ENCODE data around the gene CAPRIN1.
"Not testable (repeated sequence)": the region's sequence is repeated elsewhere in the genome, so short reads cannot be mapped to it uniquely, and the experiment has no call there.

The CAPRIN1 gene

DNA sequence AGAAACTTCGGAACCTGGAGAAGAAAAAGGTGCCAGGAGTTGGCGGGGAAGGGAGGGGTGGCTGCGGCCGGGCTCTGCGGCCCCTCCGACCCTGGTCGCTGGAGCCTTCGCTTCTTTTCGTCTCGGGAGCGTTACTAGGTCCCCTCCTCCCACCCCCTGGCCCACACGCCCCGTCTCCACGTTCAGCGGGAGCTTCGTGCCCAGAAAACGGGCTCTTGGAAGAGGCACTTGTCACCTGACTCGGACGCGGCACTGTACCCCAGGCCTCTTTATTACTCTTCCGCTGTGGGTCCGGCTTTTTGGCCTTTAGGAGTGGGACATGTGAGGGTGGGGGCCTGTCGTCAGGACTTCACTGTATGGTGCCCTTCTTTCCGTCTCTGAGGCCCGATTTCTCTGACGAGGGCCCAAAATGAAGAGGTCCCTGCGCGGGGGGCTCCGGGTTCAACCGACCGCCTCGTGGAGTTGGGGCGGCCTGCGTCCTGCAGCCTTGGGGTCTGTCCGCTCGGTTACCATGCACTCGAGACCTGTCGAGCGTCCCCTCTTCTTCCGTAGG lies 1.2 kb downstream of the CAPRIN1 start:
- no peak for DNase-seq

- DNase-seq = peak; percentile 42 to 56
Observed at GRCh38 chr11:34053161-34053686, 1.7 kb downstream of the CAPRIN1 start.

GRCh38 chr11:34054351-34054750 lies 2.8 kb downstream of the CAPRIN1 start:
- DNase-seq = not testable (repeated sequence)

- DNase-seq = no peak
Observed at GRCh38 chr11:34055218-34056000, 3.9 kb downstream of the CAPRIN1 start.

- no peak for DNase-seq
Observed at GRCh38 chr11:34056672-34057071, 5.1 kb downstream of the CAPRIN1 start.

GRCh38 chr11:34063061-34063795 lies 11.7 kb downstream of the CAPRIN1 start:
- no peak for DNase-seq

DNA sequence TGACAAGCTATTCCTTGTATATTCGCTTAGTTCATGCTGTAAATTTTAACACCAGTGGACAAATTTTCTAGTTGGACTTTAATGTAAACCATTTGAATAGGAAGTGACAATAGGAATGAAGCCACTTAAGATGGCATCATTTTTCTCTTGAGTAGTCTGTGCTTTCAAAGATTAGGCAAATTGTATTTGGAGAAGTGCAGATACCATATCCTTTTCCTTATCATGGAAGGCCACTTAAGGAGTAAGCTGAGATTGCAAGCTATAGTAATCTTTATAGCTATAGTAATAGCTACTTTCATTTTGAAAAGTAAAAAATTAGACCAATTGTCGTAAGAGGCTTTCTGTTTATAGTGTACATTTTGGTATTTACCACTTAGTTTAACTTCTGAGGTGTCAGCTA lies 12.8 kb downstream of the CAPRIN1 start:
- no peak for DNase-seq

GRCh38 chr11:34065505-34066203 lies 14.1 kb downstream of the CAPRIN1 start:
- DNase-seq = no peak

DNA sequence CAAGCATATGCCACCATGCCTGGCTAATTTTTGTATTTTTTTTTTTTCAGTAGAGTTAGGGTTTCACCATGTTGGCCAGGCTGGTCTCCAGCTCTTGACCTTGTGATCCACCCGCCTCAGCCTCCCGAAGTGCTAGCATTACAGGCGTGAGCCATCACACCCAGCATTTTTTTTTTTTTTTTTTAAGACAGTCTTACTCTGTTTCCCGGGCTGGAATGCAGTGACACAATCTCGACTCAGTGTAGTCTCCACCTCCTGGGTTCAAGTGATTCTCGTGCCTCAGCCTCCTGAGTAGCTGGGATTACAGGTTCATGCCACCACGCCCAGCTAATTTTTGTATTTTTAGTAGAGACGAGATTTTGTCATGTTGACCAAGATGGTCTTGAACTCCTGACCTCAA lies 15.2 kb downstream of the CAPRIN1 start:
- DNase-seq = not testable (repeated sequence)

DNA sequence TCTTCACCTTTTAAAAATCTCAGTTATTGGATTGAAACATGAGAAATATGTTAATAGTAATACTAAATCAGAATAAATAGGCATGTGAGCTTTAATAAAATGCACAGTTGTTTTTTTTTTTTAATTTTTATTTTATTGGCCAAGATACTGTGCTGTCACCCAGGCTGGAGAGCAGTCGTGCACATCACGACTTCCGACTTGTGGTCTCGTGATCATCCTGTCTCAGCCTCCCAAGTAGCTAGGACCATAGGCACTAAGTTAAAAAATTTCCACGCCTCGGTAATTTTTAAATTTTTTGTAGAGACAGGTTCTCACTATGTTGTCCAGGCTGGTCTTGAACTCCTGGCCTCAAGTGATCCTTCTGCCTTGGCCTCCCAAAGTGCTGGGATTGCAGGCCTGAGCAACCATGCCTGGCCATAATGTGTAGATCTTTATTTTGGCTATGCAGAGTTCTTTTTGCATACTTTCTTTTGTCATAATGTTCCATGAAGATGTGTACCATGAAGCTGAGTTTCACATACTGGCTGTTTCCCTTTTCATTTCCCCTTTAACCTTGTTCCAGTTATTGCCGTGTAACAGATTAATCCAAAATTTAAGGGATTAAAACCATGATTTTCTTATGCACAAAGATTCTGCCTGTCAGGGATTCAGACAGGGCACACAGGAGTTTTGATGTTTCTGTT lies 16.0 kb downstream of the CAPRIN1 start:
- no peak for DNase-seq

- DNase-seq = no peak
Observed at GRCh38 chr11:34068111-34068510, 16.6 kb downstream of the CAPRIN1 start.

GRCh38 chr11:34071306-34071705 lies 19.8 kb downstream of the CAPRIN1 start:
- not testable (repeated sequence) for DNase-seq

- no peak for DNase-seq
Observed at GRCh38 chr11:34072041-34072440, 20.5 kb downstream of the CAPRIN1 start.

DNA sequence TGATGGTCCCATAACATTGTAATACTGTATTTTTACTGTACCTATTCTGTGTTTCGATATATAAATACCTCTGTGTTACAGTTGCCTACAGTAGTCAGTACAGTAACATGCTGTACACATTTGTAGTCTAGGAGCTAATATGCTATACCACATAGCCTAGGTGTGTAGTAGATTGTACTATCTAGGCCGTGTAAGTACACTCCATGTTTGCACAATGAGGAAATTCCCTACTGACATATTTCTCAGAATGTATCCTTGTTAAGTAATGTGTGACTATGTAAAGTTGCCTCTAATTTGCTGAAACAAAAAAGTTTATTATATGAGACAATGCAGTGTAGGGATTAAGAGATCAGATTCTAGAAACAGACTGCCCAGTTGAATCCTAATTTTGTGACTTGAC lies 21.3 kb downstream of the CAPRIN1 start:
- no peak for DNase-seq

GRCh38 chr11:34074391-34074790 lies 22.9 kb downstream of the CAPRIN1 start:
- DNase-seq = no peak

DNA sequence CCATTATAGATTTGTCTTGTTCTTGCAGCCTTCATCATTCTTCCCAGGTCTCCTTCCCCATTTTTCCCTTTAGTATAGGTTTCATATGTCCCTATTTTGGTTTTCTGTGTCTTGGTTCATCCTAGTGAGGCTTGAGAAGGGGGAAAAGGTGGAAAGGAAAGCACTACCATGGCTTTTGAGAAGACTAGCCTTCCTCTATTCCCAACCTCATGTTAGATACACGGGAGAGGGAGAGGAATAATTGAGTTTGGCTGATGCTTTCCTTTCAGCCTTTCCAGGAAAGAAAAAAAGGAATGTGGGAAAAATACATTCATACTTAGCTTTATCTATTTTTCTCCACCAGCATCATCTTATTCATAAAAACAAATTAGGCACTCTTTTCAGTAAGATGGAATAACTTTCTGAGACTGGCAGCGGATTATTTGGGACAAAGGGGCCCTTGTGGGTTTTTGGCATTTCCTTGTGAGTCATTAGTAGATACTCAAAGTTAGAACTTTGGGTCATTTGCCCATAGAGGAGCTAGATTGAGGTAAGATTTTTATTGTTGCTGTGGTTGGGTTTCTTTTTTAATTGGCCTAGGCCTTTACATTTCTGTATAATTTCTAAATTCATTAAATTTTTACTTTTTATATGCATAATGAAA lies 23.8 kb downstream of the CAPRIN1 start:
- no peak for DNase-seq

GRCh38 chr11:34080609-34081008 lies 29.1 kb downstream of the CAPRIN1 start:
- no peak for DNase-seq

DNA sequence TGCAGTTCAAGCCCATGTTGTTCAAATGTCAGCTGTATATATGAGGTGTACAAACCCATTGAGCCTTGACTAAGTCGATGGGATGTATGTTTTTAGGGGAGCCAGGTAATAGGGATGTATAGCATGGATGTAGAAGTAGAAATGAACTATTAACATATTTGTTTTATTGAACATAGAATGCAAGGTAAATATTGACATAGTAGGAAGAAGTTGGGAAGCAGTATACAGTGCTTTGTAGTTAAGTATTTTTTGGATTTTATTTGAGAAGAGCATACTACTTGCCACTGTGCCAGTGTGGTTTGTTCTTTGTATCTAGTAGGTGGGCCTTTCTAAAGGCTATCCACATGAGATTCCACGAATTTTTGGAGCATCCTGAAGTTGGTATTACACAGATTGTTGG lies 33.1 kb downstream of the CAPRIN1 start:
- DNase-seq = no peak

GRCh38 chr11:34086554-34087283 lies 35.2 kb downstream of the CAPRIN1 start:
- DNase-seq = no peak

DNA sequence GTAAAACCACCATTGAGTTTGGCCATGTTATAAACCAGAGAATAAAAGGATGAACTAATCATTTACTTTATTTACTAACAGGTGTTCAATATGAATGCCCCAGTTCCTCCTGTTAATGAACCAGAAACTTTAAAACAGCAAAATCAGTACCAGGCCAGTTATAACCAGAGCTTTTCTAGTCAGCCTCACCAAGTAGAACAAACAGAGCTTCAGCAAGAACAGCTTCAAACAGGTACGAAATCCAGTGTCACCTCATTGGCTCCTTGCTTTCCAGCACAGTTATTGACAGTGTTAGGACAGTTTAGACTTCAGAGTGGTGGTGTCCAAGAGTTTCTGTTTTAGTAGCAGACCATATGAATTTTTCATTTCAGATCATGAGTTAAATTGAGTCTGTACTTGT lies 40.3 kb downstream of the CAPRIN1 start:
- DNase-seq = no peak

DNA sequence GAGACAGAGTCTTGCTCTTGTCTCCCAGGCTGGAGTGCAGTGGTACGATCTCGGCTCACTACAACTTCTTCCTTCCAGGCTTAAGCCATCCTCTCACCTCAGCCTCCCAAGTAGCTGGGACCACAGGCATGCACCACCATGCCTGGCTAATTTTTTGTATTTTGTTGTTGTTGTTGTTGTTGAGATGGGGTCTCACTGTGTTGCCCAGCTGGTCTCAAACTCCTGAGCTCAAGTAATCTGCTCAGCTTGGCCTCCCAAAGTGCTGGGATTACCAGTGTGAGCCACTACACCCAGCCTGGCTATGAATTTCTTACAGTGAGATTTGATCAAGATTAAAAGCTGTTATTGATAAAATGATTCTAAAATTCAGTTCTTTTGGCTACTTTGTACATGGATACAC lies 43.4 kb downstream of the CAPRIN1 start:
- not testable (repeated sequence) for DNase-seq
